HuH-7 (cell line): ENCODE measurements around the gene C9orf78.

Experiments
- DNase-seq: peaks from one replicate; pipeline ENCODE4 v3.0.0; 2011; ENCODE audit warnings: low spot score

The C9orf78 gene

DNA sequence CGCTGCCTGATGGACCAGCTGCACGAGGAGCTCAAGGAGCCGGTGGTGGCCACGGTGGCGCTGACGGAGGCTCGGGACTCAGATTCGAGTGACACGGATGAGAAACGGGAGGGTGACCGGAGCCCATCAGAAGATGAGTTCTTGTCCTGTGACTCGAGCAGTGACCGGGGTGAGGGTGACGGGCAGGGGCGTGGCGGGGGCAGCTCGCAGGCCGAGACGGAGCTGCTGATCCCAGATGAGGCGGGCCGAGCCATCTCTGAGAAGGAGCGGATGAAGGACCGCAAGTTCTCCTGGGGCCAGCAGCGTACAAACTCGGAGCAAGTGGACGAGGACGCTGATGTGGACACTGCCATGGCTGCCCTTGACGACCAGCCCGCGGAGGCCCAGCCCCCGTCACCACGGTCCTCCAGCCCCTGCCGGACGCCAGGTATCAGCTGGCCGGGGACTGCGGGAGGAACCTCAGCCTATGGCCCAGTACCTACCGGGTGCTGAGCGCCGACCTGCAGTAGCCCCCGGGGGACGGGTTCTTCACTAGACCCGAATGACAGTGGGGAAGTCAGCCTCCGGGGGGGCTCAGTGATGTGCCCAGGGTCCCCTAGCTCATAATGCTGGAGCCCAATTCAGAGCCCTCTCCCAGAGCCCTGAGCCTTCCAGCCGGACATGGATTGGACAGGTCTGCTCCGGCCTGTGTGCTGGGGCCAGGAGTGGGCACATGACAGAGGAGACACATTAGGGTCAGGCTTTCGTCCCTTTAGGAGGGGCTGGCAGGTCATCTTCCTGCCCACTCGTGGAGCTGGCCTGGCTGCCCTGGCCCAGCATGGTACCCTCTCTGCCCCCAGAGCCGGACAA, 33.2 kb upstream of the C9orf78 start:
- no peak for DNase-seq

DNA sequence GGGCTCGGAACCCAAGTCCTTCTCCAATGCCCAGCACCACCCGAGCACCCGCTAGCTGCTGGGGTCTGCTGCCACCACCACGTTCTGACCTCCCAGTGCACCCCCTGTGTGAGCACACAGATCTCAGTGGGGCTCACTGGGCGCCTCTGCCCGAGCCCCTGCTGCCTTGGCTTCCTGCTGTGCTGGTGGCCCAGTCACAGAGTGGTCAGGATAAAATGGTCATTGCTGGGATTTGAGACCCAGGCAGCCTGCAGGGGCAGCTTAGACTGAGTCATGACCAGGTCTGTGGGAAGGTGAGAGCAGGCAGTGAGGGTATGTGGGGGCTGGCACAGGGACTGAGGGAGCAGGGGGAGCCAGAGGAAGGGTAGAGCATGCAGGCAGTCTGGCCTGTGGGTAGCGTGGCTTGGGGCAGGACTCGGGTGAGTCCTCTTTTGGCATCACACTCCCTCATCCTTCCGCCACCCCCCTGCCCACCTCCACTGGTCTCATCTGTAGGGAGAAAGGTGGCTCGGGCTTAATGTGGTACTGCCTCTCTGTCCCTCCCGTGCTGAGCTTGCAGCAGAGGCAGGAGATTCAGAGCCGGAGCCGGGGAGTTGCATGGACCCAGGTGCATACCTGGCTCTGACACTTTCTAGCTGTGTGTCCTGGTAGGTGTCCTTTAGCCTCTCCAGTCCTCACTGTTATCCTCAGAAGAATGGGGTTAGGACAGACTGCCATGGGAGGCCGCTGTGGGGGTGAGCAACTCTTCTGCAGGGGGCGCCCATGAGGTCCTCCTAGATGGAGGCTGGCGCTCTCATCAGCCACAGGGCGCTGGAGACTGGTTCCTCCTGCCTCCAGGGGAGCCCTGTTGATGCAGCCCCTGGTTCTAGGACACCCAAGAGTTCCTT, 32.3 kb upstream of the C9orf78 start:
- DNase-seq, result no peak

DNA sequence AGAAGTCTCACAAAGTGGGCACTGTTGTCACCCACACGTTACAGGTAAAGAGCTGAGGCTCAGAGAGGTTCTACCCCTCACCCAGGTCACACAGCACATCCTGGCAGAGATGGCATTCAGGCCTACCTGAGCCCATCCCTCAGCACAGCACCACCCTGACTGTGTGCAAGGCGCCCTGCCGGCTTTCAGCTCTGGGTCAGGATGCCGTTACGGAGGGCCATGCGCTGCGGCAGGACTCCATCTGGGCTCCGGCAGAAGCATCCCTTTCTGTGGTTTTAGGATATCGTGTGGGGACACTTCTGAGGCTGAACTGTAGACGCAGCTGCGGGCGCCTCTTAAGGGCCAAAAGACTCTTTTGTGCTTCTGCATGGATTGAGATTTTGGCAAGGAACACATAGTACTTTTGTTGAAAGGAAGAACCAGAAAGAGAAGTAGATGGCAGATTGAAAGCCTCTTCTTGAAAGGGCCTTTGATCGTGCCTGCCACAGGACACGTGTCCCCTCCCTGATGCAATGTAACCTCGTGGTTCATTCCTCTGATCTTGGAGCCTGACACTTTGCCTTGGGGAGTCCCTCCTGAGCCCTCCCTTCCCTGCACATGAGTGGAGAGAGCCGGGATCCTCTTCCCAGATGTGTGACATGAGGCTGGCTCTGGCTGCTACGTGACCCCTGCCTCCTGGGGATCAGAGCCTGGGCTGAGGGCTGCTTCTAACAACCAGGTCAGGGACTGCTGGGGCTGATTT, 31.5 kb upstream of the C9orf78 start:
- DNase-seq, result no peak

- no peak for DNase-seq
Measured at GRCh38 chr9:129865668-129866320, 30.7 kb upstream of the C9orf78 start.

- DNase-seq, result no peak
Measured at GRCh38 chr9:129864991-129865647, 30.0 kb upstream of the C9orf78 start.

DNA sequence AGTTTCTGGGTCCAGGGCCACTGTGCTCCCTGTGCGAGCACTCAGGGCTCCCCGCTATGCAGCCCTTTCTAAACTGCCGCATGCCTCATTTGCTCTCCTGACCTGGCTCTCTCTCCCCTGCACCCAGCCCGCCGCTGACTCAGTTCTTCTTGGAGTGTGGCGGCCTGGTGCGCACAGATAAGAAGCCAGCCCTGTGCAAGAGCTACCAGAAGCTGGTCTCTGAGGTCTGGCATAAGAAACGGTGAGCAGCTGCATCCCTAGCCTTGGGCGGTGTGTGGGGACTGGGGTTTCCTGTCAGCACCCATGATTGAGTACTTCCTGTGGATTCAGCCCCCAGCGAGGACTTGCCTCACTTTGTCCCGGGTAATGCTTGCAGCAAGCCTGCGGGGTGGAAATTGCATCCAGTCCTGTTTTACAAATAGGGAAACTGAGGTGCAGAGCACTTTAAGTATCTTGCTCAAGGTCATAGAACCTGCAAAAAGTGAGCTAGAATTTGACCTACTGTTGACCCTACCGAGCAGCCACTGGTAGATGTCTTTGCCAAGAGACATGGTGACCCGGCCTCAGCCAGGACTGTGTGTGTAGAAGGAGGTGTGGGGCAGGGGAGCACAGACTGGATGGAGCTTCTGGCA, 28.1 kb upstream of the C9orf78 start:
- no peak for DNase-seq

- no peak for DNase-seq
Measured at GRCh38 chr9:129861447-129861827, 26.4 kb upstream of the C9orf78 start.

- no peak for DNase-seq
Measured at GRCh38 chr9:129860653-129861446, 25.8 kb upstream of the C9orf78 start.

DNA sequence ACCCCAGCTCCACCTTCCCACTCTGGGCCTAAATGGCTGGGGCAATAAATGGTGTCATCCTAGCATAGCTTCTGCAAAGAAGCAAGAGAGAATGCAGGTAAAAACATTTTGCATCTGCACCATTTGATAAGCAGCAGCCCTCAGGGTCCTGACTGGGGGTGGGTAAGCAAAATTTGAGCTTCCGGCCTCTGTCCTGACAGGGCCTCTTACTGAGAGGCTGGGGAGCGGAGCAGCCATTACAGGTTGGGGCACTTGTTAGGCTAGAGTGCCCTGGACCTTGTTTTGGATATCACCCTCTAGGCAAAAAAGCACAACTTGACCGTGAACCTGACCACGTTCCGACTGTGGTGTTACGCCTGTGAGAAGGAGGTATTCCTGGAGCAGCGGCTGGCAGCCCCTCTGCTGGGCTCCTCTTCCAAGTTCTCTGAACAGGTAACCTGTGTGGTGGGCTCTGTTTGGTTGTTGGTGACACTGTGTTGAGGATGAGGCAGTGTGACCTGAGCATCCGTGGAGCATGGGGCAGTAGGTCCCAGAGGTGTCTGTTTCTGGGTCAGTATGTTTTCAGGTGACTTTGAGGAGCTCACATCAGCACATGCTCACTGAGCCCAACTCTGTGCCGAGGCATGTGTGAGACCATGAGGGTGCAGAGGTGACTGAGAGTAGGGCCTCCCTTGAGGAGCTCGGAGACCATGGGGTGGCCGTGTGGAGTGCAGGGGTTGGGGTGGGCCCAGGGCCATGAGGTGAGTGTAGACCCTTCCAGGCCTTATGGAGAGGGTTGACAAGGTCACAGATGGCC, 23.3 kb upstream of the C9orf78 start:
- DNase-seq, result no peak

- no peak for DNase-seq
Measured at GRCh38 chr9:129857207-129857606, 22.1 kb upstream of the C9orf78 start.

DNA sequence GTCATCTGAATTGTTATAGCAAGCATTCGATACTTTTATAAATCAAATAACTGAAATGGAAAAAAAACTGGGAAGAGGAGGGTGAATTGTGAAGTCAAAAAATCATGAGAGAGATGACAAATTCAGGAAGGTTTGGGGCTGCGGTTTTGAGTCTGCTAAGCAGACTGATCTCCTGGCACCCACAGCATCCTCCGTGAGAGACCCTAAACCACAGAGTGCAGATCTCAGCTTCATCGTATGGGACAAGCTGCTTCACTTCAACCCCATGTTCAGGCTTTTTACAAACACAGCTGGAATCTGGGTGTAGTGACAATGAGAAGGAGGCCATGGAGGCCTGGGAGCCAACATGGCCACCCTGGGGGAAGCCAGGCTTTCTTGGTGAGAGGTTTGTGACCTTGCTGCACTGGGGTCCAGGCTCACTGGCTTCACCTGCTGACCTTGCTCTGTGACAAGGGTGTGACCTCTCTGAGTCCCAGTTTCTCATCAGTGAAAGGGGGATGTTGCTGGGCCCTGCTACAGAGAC, 19.6 kb upstream of the C9orf78 start:
- no peak for DNase-seq

DNA sequence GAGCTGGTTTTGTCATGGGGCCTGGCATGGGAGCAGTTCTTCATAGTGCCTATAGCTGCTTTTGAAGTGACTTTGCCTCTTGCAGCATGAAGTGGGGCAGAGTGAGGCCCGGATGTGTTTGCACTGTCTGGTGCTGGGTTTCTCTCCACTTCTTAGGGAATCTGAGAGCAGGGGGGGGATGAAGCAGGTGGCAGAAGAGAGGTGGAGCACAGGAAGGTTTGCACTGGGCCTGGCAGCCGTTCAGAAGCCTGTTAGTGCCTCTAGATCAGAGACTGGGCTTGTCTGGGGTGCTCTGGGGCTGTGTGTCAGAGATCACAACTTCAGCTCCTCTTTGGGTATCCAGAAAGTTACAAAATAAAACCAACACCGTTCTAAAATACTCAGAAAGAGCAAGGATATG, 18.5 kb upstream of the C9orf78 start:
- DNase-seq, result no peak

GRCh38 chr9:129852579-129852978, 17.5 kb upstream of the C9orf78 start:
- DNase-seq, result no peak

- no peak for DNase-seq
Measured at GRCh38 chr9:129851821-129852220, 16.7 kb upstream of the C9orf78 start.

DNA sequence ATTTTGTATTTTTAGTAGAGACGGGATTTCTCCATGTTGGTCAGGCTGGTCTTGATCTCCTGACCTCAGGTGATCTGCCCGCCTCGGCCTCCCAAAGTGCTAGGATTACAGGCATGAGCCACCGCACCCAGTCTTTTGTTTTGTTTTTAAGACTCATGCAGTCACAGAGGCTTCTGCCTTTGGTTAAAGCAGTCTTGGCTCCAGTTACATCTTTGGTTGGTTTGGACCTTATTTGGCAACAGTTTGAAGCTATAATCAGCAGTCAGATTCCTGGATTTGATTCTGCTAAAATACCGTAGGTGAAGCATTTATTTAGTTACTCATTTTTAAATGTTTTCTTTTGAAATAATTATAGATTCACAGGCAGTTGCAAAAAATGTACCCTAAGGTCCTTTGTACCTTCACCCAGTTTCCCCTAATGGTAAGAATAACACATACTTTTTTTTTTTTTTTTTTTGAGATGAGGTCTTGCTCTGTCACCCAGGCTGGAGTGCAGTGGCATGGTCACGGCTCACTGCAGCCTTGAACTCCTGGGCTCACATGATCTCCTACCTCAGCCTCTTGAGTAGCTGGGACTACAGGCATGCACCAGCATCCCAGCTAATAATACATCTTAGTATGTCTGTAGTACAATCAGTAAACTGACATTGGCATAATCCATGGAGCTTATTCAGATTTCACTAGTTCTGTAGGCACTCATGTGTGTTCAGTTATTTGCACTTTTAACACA, 15.9 kb upstream of the C9orf78 start:
- no peak for DNase-seq

- no peak for DNase-seq
Measured at GRCh38 chr9:129849901-129850300, 14.8 kb upstream of the C9orf78 start.

- DNase-seq, result no peak
Measured at GRCh38 chr9:129848712-129849441, 13.8 kb upstream of the C9orf78 start.

DNA sequence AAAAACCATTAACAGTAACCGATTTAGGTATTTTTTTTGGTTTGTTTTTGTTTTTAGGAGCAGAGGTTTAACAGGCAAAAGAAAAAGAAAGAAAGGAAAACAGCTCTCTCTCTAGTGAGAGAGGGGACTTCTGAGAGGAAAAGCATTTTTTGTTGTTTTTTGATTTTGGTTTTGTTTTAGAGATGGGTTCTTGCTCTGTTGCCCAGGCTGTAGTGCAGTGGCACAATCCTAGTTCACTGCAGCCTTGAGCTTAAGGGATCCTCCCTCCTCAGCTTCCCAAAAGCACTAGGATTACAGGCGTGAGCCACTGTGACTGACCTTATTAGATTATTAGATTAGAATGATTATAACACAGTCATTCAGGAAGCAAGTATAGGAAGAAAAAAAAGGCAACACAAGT, 10.3 kb upstream of the C9orf78 start:
- no peak for DNase-seq
